ENCODE data around the gene KDM4B. TPM values are rescaled to one million over a fixed set of nuclear protein-coding genes. Genes with fewer than 3 reads are reported as not detected.

The KDM4B gene
- polyA plus RNA-seq, 1 experiment = 7.7 TPM

DNA sequence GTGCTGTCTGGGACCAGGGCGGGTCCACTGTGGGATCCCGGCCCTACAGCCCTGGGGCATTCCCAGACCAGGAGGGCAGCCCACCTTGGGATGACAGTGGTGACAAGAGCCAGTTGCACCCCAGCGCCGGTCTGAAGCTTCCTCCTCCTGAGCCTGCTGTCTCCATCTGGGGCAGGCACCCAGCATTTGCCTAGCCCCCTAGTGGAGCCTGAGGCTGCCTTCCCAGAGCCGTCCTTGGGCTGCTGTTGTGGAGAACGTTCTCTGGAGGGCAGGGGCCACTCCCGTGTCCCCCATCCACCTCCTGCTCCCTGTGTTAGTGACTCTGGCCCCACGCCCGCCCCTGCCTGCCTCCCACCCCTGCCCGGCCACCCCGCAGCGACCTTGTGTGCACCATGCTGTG, 148.5 kb downstream of the KDM4B start:
- ChIA-PET POLR2A (no interaction called here), CTCF (no interaction called here)
- H3K9me3 ChIP-seq (ENCODE audit: control insufficient read depth, insufficient read depth, low read length) = peaks cover 9% of the 10 kb centered on the region
- DNase-seq (ENCODE audit: low read depth, low spot score) = no peak
- TF ChIP-seq, protein P1, sequence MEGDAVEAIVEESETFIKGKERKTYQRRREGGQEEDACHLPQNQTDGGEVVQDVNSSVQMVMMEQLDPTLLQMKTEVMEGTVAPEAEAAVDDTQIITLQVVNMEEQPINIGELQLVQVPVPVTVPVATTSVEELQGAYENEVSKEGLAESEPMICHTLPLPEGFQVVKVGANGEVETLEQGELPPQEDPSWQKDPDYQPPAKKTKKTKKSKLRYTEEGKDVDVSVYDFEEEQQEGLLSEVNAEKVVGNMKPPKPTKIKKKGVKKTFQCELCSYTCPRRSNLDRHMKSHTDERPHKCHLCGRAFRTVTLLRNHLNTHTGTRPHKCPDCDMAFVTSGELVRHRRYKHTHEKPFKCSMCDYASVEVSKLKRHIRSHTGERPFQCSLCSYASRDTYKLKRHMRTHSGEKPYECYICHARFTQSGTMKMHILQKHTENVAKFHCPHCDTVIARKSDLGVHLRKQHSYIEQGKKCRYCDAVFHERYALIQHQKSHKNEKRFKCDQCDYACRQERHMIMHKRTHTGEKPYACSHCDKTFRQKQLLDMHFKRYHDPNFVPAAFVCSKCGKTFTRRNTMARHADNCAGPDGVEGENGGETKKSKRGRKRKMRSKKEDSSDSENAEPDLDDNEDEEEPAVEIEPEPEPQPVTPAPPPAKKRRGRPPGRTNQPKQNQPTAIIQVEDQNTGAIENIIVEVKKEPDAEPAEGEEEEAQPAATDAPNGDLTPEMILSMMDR (IDR thresholded peaks at IDR 0.05; ENCODE audit: low read depth, low read length) = no peak
- no peak overlapping the region for H3K4me3 ChIP-seq (ENCODE audit: low read depth, low read length)
- no peaks in the 10 kb centered on the region for H3K27me3 ChIP-seq (ENCODE audit: control insufficient read depth, insufficient read depth, low read length)
- no peak overlapping the region for H3K27ac ChIP-seq (ENCODE audit: low read depth, low read length)

DNA sequence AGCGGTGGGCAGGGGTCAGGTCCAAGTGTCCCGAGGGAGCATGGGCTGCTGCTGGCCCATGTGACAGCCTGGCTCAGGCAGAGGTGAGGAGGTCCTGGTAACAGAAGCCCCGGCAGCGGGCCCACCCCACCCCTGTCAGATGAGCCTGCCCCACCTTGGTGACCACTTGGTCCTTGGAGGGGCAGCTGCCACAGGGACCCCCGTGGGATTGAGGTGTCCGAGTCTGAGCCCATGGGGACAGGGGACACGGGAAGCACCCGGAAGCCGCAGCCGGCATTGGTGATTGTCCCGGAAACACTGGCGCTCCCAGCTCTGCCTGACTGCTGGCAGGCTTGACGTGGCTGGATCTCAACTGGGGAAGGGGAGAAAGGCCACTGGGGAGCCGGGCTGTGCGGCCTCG, 149.1 kb downstream of the KDM4B start:
- no peak for DNase-seq (ENCODE audit: low read depth, low spot score)
- H3K9me3 ChIP-seq (ENCODE audit: control insufficient read depth, insufficient read depth, low read length) = peaks cover 9% of the 10 kb centered on the region
- H3K4me3 ChIP-seq (ENCODE audit: low read depth, low read length) = no peak overlapping the region
- H3K27ac ChIP-seq (ENCODE audit: low read depth, low read length) = no peak overlapping the region
- H3K27me3 ChIP-seq (ENCODE audit: control insufficient read depth, insufficient read depth, low read length) = no peaks in the 10 kb centered on the region
- TF ChIP-seq, protein P1 (IDR thresholded peaks at IDR 0.05; ENCODE audit: low read depth, low read length) = no peak
- ChIA-PET CTCF (no interaction called here), POLR2A (no interaction called here)

DNA sequence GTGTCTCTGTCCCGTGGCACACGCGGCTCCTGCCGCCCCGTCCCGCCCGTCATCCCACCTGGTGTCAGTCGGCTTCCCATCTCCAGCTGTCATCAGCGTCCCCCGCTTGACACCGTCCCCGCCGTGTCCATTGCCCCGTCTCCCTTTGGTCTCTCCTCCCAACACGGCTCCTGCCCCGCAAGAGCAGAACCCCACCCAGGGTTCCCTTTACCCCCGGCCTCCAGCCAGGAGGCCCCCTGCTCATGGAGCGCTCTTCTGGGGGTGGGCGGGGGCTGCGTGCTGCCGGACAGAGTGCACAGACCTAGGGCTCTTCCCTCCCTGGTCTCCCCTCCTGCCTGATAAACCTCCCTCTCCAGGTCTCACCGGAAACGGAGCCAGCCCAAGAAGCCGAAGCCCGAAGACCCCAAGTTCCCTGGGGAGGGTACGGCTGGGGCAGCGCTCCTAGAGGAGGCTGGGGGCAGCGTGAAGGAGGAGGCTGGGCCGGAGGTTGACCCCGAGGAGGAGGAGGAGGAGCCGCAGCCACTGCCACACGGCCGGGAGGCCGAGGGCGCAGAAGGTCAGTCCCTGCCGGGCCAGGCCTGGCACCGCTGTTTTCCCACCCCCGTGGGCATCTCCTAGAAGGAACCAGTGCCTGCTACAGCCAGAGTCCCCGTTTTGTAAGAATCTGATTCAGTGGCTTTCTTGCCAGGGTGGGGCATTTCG, 150.5 kb downstream of the KDM4B start:
- POLR2A ChIA-PET = no interaction called here

DNA sequence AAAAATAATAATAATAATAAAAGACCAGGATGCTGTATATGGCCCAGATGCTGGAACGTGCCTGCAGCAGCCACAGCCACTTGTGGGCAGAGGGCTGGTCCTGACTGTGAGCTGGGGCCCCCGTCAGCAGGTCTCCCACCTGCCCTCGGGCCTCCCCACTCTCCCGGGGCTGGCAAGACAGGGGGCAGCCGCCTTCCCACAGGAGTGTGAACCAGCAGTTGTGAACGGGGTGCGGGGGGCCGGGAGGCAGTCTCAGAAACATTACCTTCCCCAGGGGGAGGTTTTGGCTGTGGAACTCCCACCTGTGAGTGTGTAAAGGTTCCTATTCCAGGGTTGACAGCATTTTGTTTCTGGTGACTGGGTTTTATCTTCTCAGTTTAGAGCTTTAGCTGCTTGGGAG, 151.4 kb downstream of the KDM4B start:
- POLR2A ChIA-PET = no interaction called here
- Histone ChIP-seq H3K4me3 (ENCODE audit: low read depth, low read length) (no peak overlapping the region), H3K9me3 (ENCODE audit: control insufficient read depth, insufficient read depth, low read length) (peaks cover 4% of the 10 kb centered on the region), H3K27ac (ENCODE audit: low read depth, low read length) (no peak overlapping the region), H3K27me3 (ENCODE audit: control insufficient read depth, insufficient read depth, low read length) (no peaks in the 10 kb centered on the region)
- DNase-seq (ENCODE audit: low read depth, low spot score) = no peak
- CTCF ChIA-PET = no interaction called here
- TF ChIP-seq, protein P1 (IDR thresholded peaks at IDR 0.05; ENCODE audit: low read depth, low read length) = no peak

More for the DNA sequence above, 150.5 kb downstream of the KDM4B start:
- H3K4me3 ChIP-seq (ENCODE audit: low read depth, low read length) = no peak overlapping the region
- TF ChIP-seq, protein P1 (IDR thresholded peaks at IDR 0.05; ENCODE audit: low read depth, low read length) = no peak
- CTCF ChIA-PET = no interaction called here
- H3K27ac ChIP-seq (ENCODE audit: low read depth, low read length) = no peak overlapping the region
- no peak for DNase-seq (ENCODE audit: low read depth, low spot score)
- peaks cover 9% of the 10 kb centered on the region for H3K9me3 ChIP-seq (ENCODE audit: control insufficient read depth, insufficient read depth, low read length)
- H3K27me3 ChIP-seq (ENCODE audit: control insufficient read depth, insufficient read depth, low read length) = no peaks in the 10 kb centered on the region

DNA sequence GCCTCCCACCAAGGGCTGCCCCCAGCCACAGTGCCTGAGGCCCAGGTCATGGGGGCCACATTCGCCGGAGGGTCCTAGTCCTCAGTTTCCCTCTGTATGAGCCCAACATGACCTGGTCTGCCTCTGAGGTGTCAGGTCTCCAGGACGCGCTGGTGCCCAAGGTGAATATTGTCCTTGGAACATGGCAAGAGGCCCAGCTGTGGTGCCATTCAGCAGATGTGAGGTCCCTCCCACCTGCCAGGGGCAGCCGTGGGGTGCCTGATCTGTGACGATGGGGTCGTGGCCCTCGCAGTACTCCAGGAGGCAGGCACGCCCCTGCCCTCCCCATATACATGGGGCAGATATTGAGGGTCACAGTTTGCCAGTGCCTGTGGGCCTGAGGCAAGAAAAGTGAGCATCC, 151.9 kb downstream of the KDM4B start:
- TF ChIP-seq, protein P1 (IDR thresholded peaks at IDR 0.05; ENCODE audit: low read depth, low read length) = no peak
- ChIA-PET CTCF (no interaction called here), POLR2A (no interaction called here)
- Histone ChIP-seq H3K27me3 (ENCODE audit: control insufficient read depth, insufficient read depth, low read length) (no peaks in the 10 kb centered on the region), H3K4me3 (ENCODE audit: low read depth, low read length) (no peak overlapping the region), H3K27ac (ENCODE audit: low read depth, low read length) (no peak overlapping the region), H3K9me3 (ENCODE audit: control insufficient read depth, insufficient read depth, low read length) (no peaks in the 10 kb centered on the region; the same call in none of the 2 replicates)
- DNase-seq (ENCODE audit: low read depth, low spot score) = no peak

All from AG04450 (cell line).